OCI-M1 (cell line): ENCODE data around the gene MATK.
"Not testable (repeated sequence)": the region's sequence is repeated elsewhere in the genome, so short reads cannot be mapped to it uniquely, and the experiment has no call there.

Experiments used
- DNase-seq: peaks from one replicate; lab custom pipeline; 2025; lab: John Stamatoyannopoulos, UW

Gene MATK

GRCh38 chr19:3770136-3770999 is 15.8 kb downstream of the MATK start:
- no peak for DNase-seq

GRCh38 chr19:3769494-3769893 is 16.7 kb downstream of the MATK start:
- no peak for DNase-seq

GRCh38 chr19:3768748-3769099 is 17.5 kb downstream of the MATK start:
- no peak for DNase-seq

- no peak for DNase-seq
These were observed 18.0 kb downstream of the MATK start for GRCh38 chr19:3768015-3768747.

GRCh38 chr19:3767050-3767449 is 19.1 kb downstream of the MATK start:
- no peak for DNase-seq

GRCh38 chr19:3766520-3766919 is 19.7 kb downstream of the MATK start:
- DNase-seq: no peak

GRCh38 chr19:3765757-3766156 is 20.4 kb downstream of the MATK start:
- not testable (repeated sequence) for DNase-seq

GRCh38 chr19:3765121-3765520 is 21.1 kb downstream of the MATK start:
- no peak for DNase-seq

- peak; percentile 98 for DNase-seq
These were observed 23.4 kb downstream of the MATK start, which contains the start of gene MRPL54 for GRCh38 chr19:3762501-3763459. Gene MRPL54, plus strand, starts transcription at chr19:3762682. Its CDS starts 19 bp downstream, at chr19:3762701.

GRCh38 chr19:3762130-3762473 is 24.1 kb downstream of the MATK start:
- DNase-seq: no peak

GRCh38 chr19:3761382-3762129 is 24.6 kb downstream of the MATK start, which contains the start of gene APBA3:
Gene APBA3, minus strand, starts transcription at chr19:3761692. Its CDS starts 1,428 bp downstream, at chr19:3760264.
- peak; percentile 92 for DNase-seq

GRCh38 chr19:3760871-3761361 is 25.3 kb downstream of the MATK start:
- DNase-seq: peak; percentile 33

- no peak for DNase-seq
These were observed 26.5 kb downstream of the MATK start for GRCh38 chr19:3759482-3760254.

GRCh38 chr19:3758297-3758696 is 27.9 kb downstream of the MATK start:
- DNase-seq: not testable (repeated sequence)

GRCh38 chr19:3757705-3758104 is 28.5 kb downstream of the MATK start:
- not testable (repeated sequence) for DNase-seq

GRCh38 chr19:3753631-3754410 is 32.4 kb downstream of the MATK start:
- DNase-seq: no peak

- no peak for DNase-seq
These were observed 33.7 kb downstream of the MATK start for GRCh38 chr19:3752492-3752891.

- no peak for DNase-seq
These were observed 34.9 kb downstream of the MATK start for GRCh38 chr19:3751236-3751635.

GRCh38 chr19:3750211-3750610 is 36.0 kb downstream of the MATK start:
- DNase-seq: no peak

GRCh38 chr19:3748965-3749364 is 37.2 kb downstream of the MATK start:
- no peak for DNase-seq
